GM15510 (cell line): ENCODE results near the gene MCRS1.

Experiments used
- POLR2A ChIP-seq: IDR thresholded peaks from 3 replicates; pipeline ENCODE4 v1.6.1; 2011; ENCODE audit warnings: borderline replicate concordance; ENCODE audit not compliant: insufficient read length; ENCODE audit errors: extremely low read depth

The MCRS1 gene

GRCh38 chr12:49552899-49553298, 15.0 kb downstream of the MCRS1 start:
- no peak for TF ChIP-seq POLR2A

- no peak for TF ChIP-seq POLR2A
Observed at GRCh38 chr12:49552425-49552824, 15.5 kb downstream of the MCRS1 start.

- no peak for TF ChIP-seq POLR2A
Observed at GRCh38 chr12:49552014-49552413, 15.9 kb downstream of the MCRS1 start.

- TF ChIP-seq POLR2A = no peak
Observed at GRCh38 chr12:49550693-49551252, 17.2 kb downstream of the MCRS1 start.

- TF ChIP-seq POLR2A = no peak
Observed at GRCh38 chr12:49549735-49550692, 17.9 kb downstream of the MCRS1 start.

GRCh38 chr12:49548822-49549648, 18.9 kb downstream of the MCRS1 start:
- no peak for TF ChIP-seq POLR2A

GRCh38 chr12:49548481-49548821, 19.5 kb downstream of the MCRS1 start:
- no peak for TF ChIP-seq POLR2A

GRCh38 chr12:49547090-49547690, 20.8 kb downstream of the MCRS1 start:
- no peak for TF ChIP-seq POLR2A

GRCh38 chr12:49546481-49546880, 21.5 kb downstream of the MCRS1 start:
- TF ChIP-seq POLR2A = no peak

GRCh38 chr12:49545815-49546214, 22.1 kb downstream of the MCRS1 start:
- no peak for TF ChIP-seq POLR2A

GRCh38 chr12:49543914-49544815, 23.8 kb downstream of the MCRS1 start:
- TF ChIP-seq POLR2A = no peak

- TF ChIP-seq POLR2A = no peak
Observed at GRCh38 chr12:49543221-49543913, 24.6 kb downstream of the MCRS1 start.

- no peak for TF ChIP-seq POLR2A
Observed at GRCh38 chr12:49542592-49543160, 25.3 kb downstream of the MCRS1 start.
